Activated CD4-positive, CD25-positive, alpha-beta regulatory T cell treated with anti-CD3 and anti-CD28 coated beads, Interleukin-2, amount 50 U/mL, for 16 hours (primary cell): Measurements from ENCODE around the gene TSPAN32.
"Not testable (repeated sequence)": the region's sequence is repeated elsewhere in the genome, so short reads cannot be mapped to it uniquely, and the experiment has no call there.

Experiments used
- DNase-seq: peaks from one replicate; pipeline ENCODE4 v3.0.0-alpha.2; 2020; ENCODE audit warnings: low read depth, low spot score

TSPAN32 gene

GRCh38 chr11:2315395-2316168 is 13.8 kb downstream of the TSPAN32 start:
- DNase-seq = no peak

GRCh38 chr11:2316169-2316962 is 14.6 kb downstream of the TSPAN32 start:
- DNase-seq = no peak

GRCh38 chr11:2316963-2317244 is 15.1 kb downstream of the TSPAN32 start:
- no peak for DNase-seq

GRCh38 chr11:2317354-2318050 is 15.7 kb downstream of the TSPAN32 start:
- no peak for DNase-seq

- DNase-seq = no peak
These were observed 16.3 kb downstream of the TSPAN32 start for GRCh38 chr11:2318123-2318522.

GRCh38 chr11:2318707-2319106 is 16.9 kb downstream of the TSPAN32 start:
- no peak for DNase-seq

GRCh38 chr11:2319791-2320472 is 18.1 kb downstream of the TSPAN32 start:
- DNase-seq = no peak

GRCh38 chr11:2320568-2321310 is 18.9 kb downstream of the TSPAN32 start:
- DNase-seq = no peak

GRCh38 chr11:2321311-2321683 is 19.5 kb downstream of the TSPAN32 start:
- no peak for DNase-seq

GRCh38 chr11:2325123-2325522 is 23.3 kb downstream of the TSPAN32 start:
- DNase-seq = no peak

- DNase-seq = no peak
These were observed 23.9 kb downstream of the TSPAN32 start for GRCh38 chr11:2325719-2326118.

GRCh38 chr11:2327032-2327431 is 25.2 kb downstream of the TSPAN32 start:
- no peak for DNase-seq

GRCh38 chr11:2328021-2328420 is 26.2 kb downstream of the TSPAN32 start:
- DNase-seq = no peak

GRCh38 chr11:2328656-2329354 is 27.0 kb downstream of the TSPAN32 start:
- DNase-seq = no peak

- no peak for DNase-seq
These were observed 27.7 kb downstream of the TSPAN32 start for GRCh38 chr11:2329551-2329950.

- no peak for DNase-seq
These were observed 28.9 kb downstream of the TSPAN32 start for GRCh38 chr11:2330696-2331095.

- no peak for DNase-seq
These were observed 29.6 kb downstream of the TSPAN32 start for GRCh38 chr11:2331404-2331803.

GRCh38 chr11:2332569-2332968 is 30.8 kb downstream of the TSPAN32 start:
- DNase-seq = not testable (repeated sequence)

- DNase-seq = not testable (repeated sequence)
These were observed 31.8 kb downstream of the TSPAN32 start for GRCh38 chr11:2333486-2334205.

GRCh38 chr11:2335286-2335685 is 33.5 kb downstream of the TSPAN32 start:
- not testable (repeated sequence) for DNase-seq
